Cardiac septum (tissue), 1 donor: ENCODE measurements around the gene FASN. TPM values are rescaled to one million over a fixed set of nuclear protein-coding genes. Genes with fewer than 3 reads are reported as not detected.

Experiments
- DNase-seq: peaks from one replicate; pipeline ENCODE4 v3.0.0-alpha.2; 2020; ENCODE audit warnings: low spot score
- intact Hi-C: fragments of 100-400 bp; cut with DNase I; formaldehyde crosslinking; loops from one replicate; pipeline ENCODE4 v1.14.0; 2022
- total RNA-seq: library from RNA; stranded (reverse); fragmentation: NEBNext Ultra II Directional; extraction: Animal tissue kit (Norgen Biotek cat#: 25700); gene quantifications from one replicate; pipeline ENCODE4 v1.2.1, GENCODE V29; 2021
- donor health status: DM: no; HTN: no; CAD: no.

Gene FASN
- total RNA-seq, 1 donor from 2014 or later = 22.9 TPM

DNA sequence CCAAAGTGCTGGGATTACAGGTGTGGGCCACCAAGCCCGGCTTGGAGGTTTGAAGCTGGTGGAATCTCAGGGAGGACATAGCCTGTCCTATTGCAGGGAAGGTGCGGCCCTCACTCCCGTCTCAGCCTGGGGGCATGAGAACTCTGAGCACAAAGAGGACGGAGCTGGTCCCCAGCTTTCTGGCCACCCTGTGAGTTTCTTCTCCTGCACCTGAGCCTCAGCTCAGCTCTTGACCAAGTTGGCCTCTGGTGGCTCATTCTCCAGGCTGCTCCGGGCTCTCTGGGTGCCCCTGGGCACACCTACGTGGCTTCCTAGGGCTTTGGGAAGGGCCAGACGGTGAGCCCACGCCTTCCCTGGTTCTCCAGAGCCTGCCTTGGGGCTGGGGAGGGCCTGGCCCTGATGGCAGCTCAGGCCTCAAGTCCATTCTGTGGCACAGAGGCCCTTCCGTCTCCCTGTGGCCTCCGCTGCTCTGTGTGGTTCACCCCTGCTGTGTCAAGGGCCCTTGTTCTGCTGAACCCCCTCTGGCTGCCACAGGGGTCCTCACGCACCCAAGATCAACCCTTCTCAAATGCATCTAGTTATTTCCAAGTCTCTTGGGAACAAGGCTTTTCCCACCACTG is 6.9 kb upstream of the FASN start:
- DNase-seq = no peak
- intact Hi-C loops = no loop called here

DNA sequence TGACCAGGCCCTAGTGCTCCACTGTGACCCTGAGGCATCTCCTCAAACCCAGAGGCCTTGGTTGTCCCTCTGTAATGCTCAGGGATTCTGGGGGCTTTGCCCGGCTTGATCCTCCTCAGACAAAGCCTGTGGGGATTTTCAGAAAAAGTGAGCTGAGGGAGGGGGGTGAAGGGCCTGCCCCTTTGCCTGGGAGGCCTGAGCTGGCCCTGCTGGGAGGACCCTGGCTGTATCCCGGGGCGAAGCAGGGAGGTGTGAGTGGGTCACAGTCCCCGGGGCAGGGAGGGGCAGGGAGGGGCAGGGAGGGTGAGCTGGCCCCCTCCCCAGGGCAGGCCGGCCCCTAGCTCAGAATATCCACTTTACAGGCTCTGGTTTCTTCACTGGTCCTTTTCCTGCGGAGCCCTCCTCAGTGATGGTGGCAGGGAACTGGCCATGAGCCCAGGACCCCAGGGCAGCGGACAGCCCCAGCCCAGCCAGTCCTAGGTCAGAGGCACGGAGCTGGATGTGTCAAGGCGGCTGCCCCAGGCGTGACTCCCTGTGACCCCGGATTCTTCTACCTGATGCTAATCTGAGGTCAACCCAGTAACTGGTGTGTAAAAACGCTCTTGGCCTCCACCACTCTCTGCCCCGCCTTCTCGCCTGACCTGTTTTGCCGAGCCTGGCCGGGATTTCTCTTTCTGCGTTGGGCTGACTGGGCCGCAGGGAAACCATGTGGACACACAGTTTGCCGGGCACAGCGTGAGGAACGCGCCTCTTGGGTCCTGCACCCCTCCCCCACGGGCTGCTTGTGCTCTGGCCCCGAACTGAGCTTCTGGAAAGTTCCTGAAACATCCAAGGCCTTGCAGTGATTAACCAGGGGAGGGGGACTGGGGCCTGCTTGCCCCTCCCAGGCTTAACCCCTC is 5.8 kb upstream of the FASN start:
- no peak for DNase-seq
- intact Hi-C loops = no loop called here

DNA sequence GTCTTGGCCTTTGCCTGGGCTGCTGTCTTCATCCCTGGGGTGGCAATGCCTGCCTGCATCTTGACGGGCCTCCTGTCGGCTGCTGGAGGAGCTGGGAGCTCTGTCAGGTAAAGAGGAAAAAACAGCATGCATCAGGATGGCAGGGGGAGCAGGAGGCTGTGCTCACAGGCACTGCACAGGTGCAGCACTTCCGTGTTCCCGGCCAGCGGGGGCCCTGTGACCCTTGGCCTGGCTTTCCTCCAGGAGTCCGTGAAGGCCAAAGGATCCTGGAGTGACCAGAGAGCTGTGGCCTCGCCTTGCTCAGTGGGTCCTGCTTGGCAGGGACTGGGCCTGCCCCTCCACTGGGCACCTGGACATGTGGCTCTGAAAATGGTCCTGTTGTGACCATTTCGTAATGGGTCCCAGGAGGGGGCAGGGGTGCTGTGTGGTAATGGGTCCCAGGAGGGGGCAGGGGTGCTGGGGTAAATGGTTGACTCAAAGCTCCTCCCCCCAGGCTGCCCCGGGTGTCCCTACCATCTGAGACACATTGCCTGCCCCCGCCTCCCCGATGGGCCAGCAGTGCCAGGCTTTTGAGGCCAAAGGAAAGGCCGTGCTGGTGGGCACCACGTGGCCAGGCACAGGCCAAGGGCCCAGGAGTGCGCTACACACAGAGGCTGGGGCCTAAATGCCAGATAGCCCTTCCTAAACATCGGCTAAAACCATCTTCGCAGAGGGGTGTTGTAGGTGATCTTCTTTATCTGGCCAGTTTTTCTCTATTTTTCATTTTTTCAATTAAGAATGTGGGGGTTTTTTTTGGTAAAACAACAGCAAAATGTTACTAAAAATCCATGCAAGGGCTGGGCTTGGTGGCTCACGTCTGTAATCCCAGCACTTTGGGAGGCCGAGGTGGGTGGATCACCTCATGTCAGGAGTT is 4.0 kb upstream of the FASN start:
- no peak for DNase-seq
- intact Hi-C loops = no loop called here

DNA sequence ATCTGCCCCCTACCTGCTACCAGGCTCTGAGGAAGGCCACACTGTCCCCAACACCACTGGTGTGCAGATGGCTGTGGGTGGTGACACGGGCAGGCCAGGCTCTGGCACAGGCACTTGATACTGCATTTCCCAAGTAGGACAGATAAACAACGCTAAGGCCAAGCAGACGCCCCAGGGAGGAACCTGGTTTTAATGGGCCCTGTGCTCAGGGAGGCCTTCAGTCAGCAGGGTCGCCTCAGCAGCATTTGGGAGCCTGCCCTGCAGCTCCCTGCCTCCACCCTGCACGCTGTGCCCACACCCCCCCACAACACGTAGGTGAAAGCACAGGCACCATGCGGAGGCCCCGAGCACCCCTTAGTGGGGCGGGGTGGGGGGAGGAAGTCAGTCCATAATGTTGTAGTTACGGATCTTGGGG is 3.3 kb upstream of the FASN start:
- no peak for DNase-seq
- intact Hi-C loops = no loop called here

DNA sequence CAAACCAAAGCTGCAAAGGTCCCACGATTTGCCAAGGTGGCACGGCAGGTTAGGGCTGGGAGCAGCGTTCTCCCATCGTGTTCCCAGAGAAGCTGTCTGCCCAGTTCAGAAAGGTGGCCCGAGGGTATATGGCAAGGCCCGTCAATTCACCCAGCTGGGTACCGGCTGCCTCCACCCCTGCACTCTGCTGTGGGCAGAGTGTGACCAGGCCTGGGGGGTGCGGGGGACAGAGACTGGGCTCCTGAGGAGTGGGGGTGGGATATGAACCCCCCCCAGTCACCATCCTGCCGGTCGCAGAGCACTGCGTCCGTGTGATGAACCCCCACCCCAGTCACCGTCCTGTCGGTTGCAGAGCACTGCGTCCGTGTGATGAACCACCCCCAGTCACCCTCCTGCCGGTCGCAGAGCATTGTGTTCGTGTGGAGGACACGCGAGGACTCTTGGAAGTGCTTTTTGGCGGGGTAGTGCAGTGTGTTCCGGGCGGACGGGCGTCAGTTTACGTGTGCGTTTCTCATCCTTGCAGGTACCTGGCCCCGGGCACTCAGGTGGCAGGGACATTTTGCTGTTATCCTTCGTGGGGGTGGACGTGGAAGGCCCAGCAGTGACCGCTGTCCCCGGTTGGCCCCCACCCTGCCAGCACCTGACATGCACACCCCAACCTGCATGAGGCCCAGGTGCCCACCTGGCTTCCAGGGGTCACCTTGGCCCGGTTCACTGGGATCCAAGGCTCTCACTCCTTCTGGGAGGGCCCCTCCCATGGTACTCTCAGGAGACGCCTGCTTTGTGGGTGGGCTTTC is 2.7 kb upstream of the FASN start:
- intact Hi-C loops = no loop called here
- no peak for DNase-seq

DNA sequence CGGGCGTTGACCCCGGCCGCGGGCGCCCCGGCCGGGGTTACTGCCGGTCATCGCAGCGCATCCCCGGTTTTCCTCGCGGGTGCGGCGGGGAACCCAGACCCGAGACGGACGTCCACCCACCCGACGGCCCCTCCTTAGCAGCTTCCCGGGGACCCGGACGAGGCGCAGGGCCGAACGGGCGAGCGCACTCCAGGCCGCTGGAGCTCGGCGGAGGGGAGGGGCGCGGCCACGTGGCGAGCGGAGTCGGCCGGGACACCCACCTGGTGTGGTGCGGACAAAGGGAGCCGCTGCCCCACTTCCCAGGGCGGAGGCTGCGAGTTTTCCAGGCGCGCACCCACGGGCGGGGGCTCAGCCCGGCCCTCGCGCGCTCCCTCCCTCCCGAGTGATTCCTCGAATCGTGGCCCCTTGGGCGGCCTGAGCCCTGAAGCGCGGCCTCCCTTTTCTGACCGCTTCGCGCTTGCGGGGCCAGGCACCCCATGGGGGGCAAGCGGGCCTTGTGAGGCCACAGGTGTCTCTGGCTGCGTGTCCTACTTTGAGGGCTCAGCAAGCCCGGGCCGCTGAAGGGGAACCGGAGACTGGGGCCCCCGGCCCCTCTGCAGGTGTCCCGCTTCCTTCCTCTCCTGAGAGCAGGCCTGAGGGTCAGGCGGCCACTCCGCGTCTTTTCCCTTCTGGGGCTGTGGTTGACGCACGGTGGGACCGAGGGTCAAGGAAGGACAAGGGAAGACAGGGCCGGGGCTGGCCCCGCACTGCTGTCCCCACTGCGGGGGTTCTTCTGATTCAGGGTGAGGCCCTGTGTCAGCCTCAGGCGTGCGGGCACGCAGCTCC is 1.1 kb upstream of the FASN start:
- DNase-seq = no peak
- intact Hi-C loops = loop anchor here (5.0 kb wide), 1 partner anchor 62 kb away; the partner anchor contains the start of gene DCXR

- intact Hi-C loops = loop anchor here (5.0 kb wide), 1 partner anchor 61 kb away; the partner anchor contains the start of gene DCXR
- DNase-seq = no peak
Measured at GRCh38 chr17:82097919-82098168, 192 bp downstream of the FASN start.

DNA sequence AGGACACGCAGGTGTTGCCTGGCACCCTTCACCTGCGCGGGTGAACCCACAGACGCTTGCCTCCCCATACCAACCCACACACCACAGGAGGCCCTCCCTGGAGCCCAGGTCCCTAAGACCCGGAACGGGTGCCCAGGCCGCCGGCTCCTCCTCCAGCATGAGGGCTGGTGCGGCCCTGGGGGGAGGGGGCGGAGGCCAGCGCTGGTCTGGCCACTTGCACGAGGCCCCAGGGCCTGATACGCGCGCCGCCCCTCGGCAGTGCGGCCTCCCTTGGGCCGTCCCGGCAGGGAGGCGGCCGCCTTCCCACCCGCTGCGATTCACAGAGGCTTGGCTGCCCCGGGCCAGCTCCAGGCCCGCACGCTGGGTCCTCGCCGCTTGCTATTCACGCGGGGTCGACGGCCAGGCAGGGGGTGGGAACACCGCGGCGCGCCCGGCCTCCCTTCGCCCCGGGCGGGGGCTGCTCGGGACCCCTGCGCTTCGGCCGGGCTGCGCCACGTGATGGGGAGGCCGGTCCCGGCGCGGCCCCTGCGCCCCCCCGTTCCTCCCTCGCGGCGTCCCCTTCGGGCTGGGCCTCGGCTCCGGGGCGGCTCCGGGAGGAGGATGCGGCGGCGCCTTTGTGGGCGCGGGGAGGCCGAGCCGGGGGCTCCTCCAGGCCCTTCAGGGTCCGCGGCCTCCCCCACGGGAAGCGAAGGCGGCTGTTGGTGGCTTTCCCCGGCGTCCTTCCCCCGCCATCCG is 685 bp downstream of the FASN start:
- no peak for DNase-seq
- intact Hi-C loops = loop anchor here (5.0 kb wide), 1 partner anchor 60 kb away; the partner anchor contains the start of gene DCXR

GRCh38 chr17:82096709-82097183 is 1.3 kb downstream of the FASN start:
- intact Hi-C loops = loop anchor here (5.0 kb wide), 1 partner anchor 59 kb away; the partner anchor contains the start of gene DCXR
- no peak for DNase-seq

DNA sequence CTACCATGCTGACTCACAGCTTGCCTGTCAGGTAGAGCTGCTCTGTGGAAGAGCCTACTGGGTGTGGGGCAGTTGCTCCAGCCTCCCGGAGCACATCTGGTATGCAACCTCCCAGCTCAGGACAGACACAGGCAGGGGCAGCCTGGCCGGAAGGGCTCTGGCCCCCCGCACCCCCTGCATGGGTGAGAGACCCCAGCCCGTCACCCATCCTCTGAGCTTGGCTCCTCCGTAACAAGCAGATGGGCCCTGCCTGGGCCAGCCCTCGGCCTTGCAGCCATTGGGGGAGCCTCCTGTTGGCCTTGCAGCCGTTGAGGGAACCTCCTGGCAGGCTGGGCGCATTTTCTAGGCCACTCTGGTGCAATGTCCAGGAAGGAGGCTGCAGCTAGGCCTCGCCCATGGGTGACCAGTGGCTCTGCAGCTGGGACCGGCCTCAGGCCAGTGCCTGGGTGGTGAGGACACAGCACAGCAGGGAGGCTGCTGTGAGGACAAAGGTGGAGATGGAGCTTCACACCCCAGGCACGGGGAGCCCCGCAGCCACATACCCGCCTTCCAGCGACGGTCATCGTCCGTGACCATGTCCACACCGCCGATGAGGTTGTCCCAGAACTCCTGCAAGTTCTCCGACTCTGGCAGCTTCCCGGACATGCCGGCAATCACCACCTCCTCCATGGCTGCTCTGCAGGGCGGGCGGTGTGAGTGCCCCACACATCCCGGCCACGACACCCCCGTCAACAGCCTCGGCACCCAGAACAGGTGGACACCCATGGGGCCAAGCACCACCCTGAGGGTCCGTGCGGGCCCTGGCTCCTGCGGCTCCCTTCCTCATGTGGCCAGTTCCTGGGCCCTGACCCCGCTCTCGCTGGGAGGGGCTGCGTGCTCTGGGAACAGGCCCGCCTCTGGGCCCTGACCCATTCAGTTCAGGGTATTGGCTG is 2.0 kb downstream of the FASN start:
- DNase-seq = no peak
- intact Hi-C loops = loop anchor here (5.0 kb wide), 1 partner anchor 59 kb away; the partner anchor contains the start of gene DCXR

GRCh38 chr17:82094931-82095776 is 2.9 kb downstream of the FASN start:
- DNase-seq = no peak
- intact Hi-C loops = loop anchor here (5.0 kb wide), 1 partner anchor 58 kb away; the partner anchor contains the start of gene DCXR

- DNase-seq = no peak
- intact Hi-C loops = no loop called here
Measured at GRCh38 chr17:82092995-82093751, 4.9 kb downstream of the FASN start.

DNA sequence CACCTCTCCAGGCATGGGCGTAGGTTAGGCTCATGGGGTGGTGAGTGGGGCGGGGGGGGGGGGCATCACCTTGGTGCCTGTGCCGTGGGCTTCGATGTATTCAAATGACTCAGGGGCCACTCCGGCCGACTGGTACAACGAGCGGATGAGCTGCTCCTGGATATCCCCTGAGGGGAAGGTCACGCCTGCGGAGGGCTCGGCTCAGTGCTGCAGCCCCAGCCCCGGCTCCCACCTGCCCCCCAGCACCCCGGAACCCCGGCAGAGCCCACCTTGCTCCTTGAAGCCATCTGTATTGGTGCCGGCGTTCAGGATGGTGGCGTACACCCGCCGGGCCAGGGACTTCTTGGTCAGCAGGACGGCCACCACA is 5.4 kb downstream of the FASN start:
- intact Hi-C loops = no loop called here
- DNase-seq = no peak

DNA sequence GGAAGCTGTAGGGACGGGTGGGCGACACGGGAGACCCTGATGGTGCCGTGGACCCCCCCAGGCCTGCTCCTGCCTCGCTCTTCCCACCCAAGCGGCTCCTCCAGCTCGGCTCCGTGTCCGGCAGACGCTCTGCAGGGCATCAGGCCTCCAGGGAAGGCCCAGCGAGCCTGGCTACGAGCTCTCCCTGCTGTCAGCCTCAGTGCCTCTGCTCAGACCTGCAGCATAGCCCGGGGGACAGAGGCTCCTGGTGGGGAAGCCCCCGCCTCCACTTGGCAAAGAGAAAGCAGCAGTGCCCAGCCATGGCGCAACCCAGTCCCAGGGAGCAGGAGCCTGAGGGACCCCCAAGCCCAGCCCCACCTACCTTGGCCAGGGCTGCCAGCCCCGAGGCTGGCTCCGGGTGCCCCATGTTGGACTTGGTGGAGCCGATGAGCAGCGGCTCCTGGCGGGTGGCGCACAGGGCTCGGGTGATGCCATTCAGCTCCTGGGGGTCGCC is 5.9 kb downstream of the FASN start:
- DNase-seq = no peak

More for the DNA sequence above, 5.9 kb downstream of the FASN start:
- intact Hi-C loops = no loop called here
